Gastrocnemius medialis (tissue), 4 donors: ENCODE data around the gene TMIE.

Experiments
- CTCF ChIP-seq, 5 experiments: fragments of 450-650 bp in 3 of 5; fragments of 200-600 bp in 2 of 5; sonication (generic) in 2 of 5; IDR thresholded peaks in 4 of 5; conservative IDR thresholded peaks in 1 of 5; 1 replicate in 4 of 5; 2 replicates in 1 of 5; pipeline ENCODE4 v1.5.1; 2016 to 2019; ENCODE audit warnings: antibody characterized with exemption in 5 of 5, mild to moderate bottlenecking in 3 of 5, moderate library complexity in 3 of 5
- POLR2A ChIP-seq, 2 donors: fragments of 450-650 bp; IDR thresholded peaks; one replicate each; pipeline ENCODE4 v1.6.1; 2017; ENCODE audit warnings: antibody characterized with exemption in 2 of 2, mild to moderate bottlenecking in 2 of 2, moderate library complexity in 2 of 2

DNA sequence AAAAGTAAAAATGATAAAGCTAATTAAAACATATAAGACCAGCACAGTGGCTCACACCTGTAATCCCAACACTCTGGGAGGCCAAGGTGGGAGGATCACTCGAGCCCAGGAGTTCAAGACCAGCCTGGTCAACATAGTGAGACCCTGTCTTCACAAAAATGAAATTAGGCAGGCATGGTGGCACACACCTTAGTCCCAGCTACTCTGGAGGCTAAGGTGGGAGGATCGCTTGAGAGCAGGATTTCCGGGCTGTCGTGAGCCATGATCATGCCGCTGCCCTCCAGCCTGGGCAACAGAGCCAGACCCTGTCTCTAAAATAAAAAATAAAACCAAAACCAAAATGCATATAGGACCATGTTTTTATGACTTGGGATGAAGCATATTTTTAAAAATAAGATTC is 21.3 kb downstream of the TMIE start:
- TF ChIP-seq CTCF (IDR thresholded peaks at IDR 0.05 in 4 of 5, conservative IDR thresholded peaks at IDR 0.05 in 1 of 5) (no peak), POLR2A (IDR thresholded peaks at IDR 0.05) (no peak)
